Fibroblast of lung (primary cell): ENCODE results near the gene PSMB8. TPM values are rescaled to one million over a fixed set of nuclear protein-coding genes. Genes with fewer than 3 reads are reported as not detected.
A peak's percentile ranks its signal among the peaks of the same experiment; 100 is the strongest.

Source experiments
- DNase-seq, 2 donors: peaks; one replicate each; pipeline versions ENCODE4 v3.0.0 to v3.0.0-alpha.2; 2010; ENCODE audit warnings: low read depth in 2 of 2
- H2AFZ ChIP-seq: 2 replicates; pipeline ENCODE4 v1.5.1; 2012; ENCODE audit warnings: low read length, control low read depth, inconsistent platforms
- H3K27ac ChIP-seq: 2 replicates; pipeline ENCODE4 v1.5.1; 2011; ENCODE audit warnings: low read length, control low read depth; ENCODE audit not compliant: insufficient read depth
- H3K27me3 ChIP-seq: 2 replicates; pipeline ENCODE4 v1.5.1; 2011; ENCODE audit warnings: mild to moderate bottlenecking, low read length; ENCODE audit not compliant: control insufficient read depth, insufficient read depth
- H3K36me3 ChIP-seq: 2 replicates; pipeline ENCODE4 v1.5.1; 2011; ENCODE audit warnings: low read length; ENCODE audit not compliant: control insufficient read depth, insufficient read depth
- H3K4me1 ChIP-seq: 2 replicates; pipeline ENCODE4 v1.5.1; 2011; ENCODE audit warnings: low read length; ENCODE audit not compliant: control insufficient read depth, insufficient read depth; ENCODE audit errors: extremely low read depth
- H3K4me2 ChIP-seq: 2 replicates; pipeline ENCODE4 v1.5.1; 2011; ENCODE audit warnings: low read length, control low read depth; ENCODE audit not compliant: insufficient read depth; ENCODE audit errors: extremely low read depth
- H3K4me3 ChIP-seq, 4 experiments: fragments of 200-600 bp in 1 of 4; sonication (generic) in 1 of 4; replicated peaks in 1 of 4; 2 replicates each; pipeline ENCODE4 v1.5.1; 2011 to 2016; ENCODE audit warnings: low read length in 4 of 4, low read depth in 3 of 4, mild to moderate bottlenecking in 3 of 4, control low read depth in 2 of 4, inconsistent platforms in 1 of 4, mixed read lengths in 1 of 4; ENCODE audit not compliant: insufficient read depth in 1 of 4; ENCODE audit errors: control extremely low read depth in 1 of 4
- H3K79me2 ChIP-seq: 2 replicates; pipeline ENCODE4 v1.5.1; 2012; ENCODE audit warnings: mild to moderate bottlenecking, low read length, inconsistent platforms; ENCODE audit not compliant: control insufficient read depth, insufficient read depth
- H3K9ac ChIP-seq: 2 replicates; pipeline ENCODE4 v1.5.1; 2011; ENCODE audit warnings: mild to moderate bottlenecking, low read length, control low read depth; ENCODE audit not compliant: insufficient read depth
- H3K9me3 ChIP-seq: 2 replicates; pipeline ENCODE4 v1.5.1; 2012; ENCODE audit warnings: low read depth, low read length; ENCODE audit not compliant: control insufficient read depth, insufficient read depth
- H4K20me1 ChIP-seq: 2 replicates; pipeline ENCODE4 v1.5.1; 2011; ENCODE audit warnings: low read length; ENCODE audit not compliant: control insufficient read depth, insufficient read depth; ENCODE audit errors: extremely low read depth
- EZH2 ChIP-seq: IDR thresholded peaks from 2 replicates; pipeline ENCODE4 v1.5.1; 2012; ENCODE audit warnings: low read length, control low read depth, mild to moderate bottlenecking; ENCODE audit errors: missing control alignments
- polyA plus RNA-seq, 2 donors: library from polyadenylated mRNA; depleted of rRNA in 1 of 2; stranded (reverse) in 1 of 2; unstranded in 1 of 2; fragments of >200 nt; gene quantifications; 2 replicates each; pipeline ENCODE4 v1.2.1, GENCODE V29; 2011 to 2012; ENCODE audit warnings: missing spikeins in 1 of 2
- total RNA-seq: library from RNA; depleted of rRNA; stranded (reverse); fragments of >200 nt; gene quantifications from 2 replicates; pipeline ENCODE4 v1.2.1, GENCODE V29; 2014
- TF ChIP-seq, protein P1 (sequence below), 2 donors: IDR thresholded peaks in 1 of 2; conservative IDR thresholded peaks in 1 of 2; 1 replicate in 1 of 2; 2 replicates in 1 of 2; pipeline ENCODE4 v1.5.1; 2011 to 2012; ENCODE audit warnings: low read length in 2 of 2, control low read depth in 1 of 2, inconsistent platforms in 1 of 2, low read depth in 1 of 2, mild to moderate bottlenecking in 1 of 2

PSMB8 gene
- total and polyA plus RNA-seq, 2 donors (not counting 1 experiment from before 2014, with no cell fraction given), result 77.3 to 80.0 TPM

DNA sequence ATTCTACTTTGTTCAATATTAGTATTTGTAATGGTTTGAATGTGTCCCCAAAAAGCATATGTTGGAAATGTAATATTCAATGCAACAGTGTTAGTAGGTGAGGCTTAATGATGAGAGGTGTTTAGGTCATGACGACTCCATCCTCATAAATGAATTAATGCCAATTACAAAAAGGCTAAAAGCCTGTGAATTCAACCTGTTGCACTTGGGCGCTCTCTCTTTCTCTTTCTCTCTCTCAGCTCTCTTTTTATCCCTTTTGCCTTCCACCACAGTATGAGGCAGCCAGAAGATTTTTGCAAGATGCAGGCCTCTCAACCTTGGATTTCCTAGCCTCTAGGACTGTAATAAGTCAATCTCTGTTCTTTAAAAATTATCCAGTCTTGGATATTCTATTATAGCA, 44.7 kb upstream of the PSMB8 start:
- Histone ChIP-seq H3K9ac (no peak overlapping the region), H2AFZ (no peak overlapping the region), H3K4me1 (peaks cover 11% of the 10 kb centered on the region), H3K9me3 (no peaks in the 10 kb centered on the region), H3K36me3 (no peaks in the 10 kb centered on the region), H3K27ac (no peak overlapping the region), H3K4me2 (no peak overlapping the region), H3K27me3 (no peaks in the 10 kb centered on the region), H3K4me3 (no peak overlapping the region), H4K20me1 (no peaks in the 10 kb centered on the region), H3K79me2 (no peaks in the 10 kb centered on the region)
- no peak for DNase-seq
- TF ChIP-seq, protein P1, sequence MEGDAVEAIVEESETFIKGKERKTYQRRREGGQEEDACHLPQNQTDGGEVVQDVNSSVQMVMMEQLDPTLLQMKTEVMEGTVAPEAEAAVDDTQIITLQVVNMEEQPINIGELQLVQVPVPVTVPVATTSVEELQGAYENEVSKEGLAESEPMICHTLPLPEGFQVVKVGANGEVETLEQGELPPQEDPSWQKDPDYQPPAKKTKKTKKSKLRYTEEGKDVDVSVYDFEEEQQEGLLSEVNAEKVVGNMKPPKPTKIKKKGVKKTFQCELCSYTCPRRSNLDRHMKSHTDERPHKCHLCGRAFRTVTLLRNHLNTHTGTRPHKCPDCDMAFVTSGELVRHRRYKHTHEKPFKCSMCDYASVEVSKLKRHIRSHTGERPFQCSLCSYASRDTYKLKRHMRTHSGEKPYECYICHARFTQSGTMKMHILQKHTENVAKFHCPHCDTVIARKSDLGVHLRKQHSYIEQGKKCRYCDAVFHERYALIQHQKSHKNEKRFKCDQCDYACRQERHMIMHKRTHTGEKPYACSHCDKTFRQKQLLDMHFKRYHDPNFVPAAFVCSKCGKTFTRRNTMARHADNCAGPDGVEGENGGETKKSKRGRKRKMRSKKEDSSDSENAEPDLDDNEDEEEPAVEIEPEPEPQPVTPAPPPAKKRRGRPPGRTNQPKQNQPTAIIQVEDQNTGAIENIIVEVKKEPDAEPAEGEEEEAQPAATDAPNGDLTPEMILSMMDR (conservative IDR thresholded peaks at IDR 0.05 in 1 of 2, IDR thresholded peaks at IDR 0.05 in 1 of 2; ENCODE audit: low read depth in 1 of 2, low read length in 2 of 2), result no peak
- no peak for TF ChIP-seq EZH2

DNA sequence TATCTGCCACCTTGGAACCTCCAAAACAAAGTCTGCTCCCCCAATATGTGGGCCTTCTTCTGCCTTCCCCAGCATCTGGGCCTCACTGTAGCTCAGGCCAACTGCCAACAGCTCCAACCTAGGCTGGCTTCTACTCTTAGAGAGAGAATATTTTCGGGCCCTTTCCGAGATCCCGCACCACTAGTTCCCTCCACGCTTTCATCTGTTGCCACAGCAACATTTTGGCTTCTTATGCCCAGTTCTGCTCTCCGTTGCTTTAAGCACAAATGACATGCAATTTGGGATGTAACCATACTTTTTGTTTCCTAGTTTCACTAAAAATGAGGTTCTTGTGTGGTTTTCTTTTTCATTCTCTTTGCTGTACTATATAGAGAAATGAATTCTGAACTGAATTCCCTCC, 43.8 kb upstream of the PSMB8 start:
- no peak for DNase-seq
- no peak overlapping the region for H3K4me2 ChIP-seq
- no peaks in the 10 kb centered on the region for H3K27me3 ChIP-seq
- H3K27ac ChIP-seq, result no peak overlapping the region
- H3K36me3 ChIP-seq, result no peaks in the 10 kb centered on the region
- H3K4me3 ChIP-seq, result no peak overlapping the region
- H2AFZ ChIP-seq, result no peak overlapping the region
- H3K9me3 ChIP-seq, result no peaks in the 10 kb centered on the region
- no peak overlapping the region for H3K9ac ChIP-seq
- H3K79me2 ChIP-seq, result no peaks in the 10 kb centered on the region
- TF ChIP-seq, protein P1 (conservative IDR thresholded peaks at IDR 0.05 in 1 of 2, IDR thresholded peaks at IDR 0.05 in 1 of 2; ENCODE audit: low read depth in 1 of 2, low read length in 2 of 2), result no peak
- TF ChIP-seq EZH2, result no peak
- H3K4me1 ChIP-seq, result peaks cover 15% of the 10 kb centered on the region
- H4K20me1 ChIP-seq, result no peaks in the 10 kb centered on the region

DNA sequence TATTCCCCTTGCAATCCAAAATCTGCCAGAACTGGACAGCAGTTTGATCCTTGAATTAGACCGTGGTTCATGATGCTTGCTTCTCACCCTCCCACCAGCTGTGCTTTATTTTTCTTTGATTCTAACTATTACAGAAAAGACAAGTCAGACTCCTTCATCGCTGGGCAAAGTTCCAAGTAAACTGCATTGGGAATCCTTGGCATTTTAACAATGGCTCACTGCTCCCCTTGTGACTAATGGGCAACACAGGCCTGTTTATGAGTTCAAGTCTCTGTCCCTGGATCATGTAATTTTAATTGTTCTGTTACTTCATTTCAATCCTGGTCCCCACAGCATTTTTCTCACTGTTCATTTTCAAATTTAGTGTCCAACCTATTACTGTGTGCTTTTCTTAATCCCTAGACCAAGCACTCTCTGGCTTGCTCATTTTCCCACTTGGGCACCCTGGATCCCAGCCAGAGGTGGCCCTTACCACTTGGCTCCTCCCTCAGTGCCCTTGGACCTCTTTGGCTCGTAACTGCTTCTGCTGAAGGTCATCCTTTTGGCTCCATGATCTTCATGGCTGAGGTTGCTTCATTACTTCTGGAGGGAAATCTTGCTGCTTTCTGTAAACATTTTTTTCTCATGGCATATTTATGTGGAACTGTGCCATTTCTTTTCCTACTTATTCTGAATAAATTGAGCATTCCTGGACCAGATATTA, 43.0 kb upstream of the PSMB8 start:
- Histone ChIP-seq H3K27ac (no peak overlapping the region), H2AFZ (no peak overlapping the region), H3K79me2 (no peaks in the 10 kb centered on the region), H3K4me2 (no peak overlapping the region), H3K9ac (no peak overlapping the region), H3K4me1 (peaks cover 15% of the 10 kb centered on the region), H4K20me1 (no peaks in the 10 kb centered on the region), H3K9me3 (no peaks in the 10 kb centered on the region), H3K4me3 (no peak overlapping the region), H3K36me3 (no peaks in the 10 kb centered on the region), H3K27me3 (no peaks in the 10 kb centered on the region)
- DNase-seq, result peak; percentile 65 to 68
- TF ChIP-seq EZH2, result no peak
- TF ChIP-seq, protein P1 (conservative IDR thresholded peaks at IDR 0.05 in 1 of 2, IDR thresholded peaks at IDR 0.05 in 1 of 2; ENCODE audit: low read depth in 1 of 2, low read length in 2 of 2), result no peak
